K562 (cell line): ENCODE data around the gene ZNF566. TPM values are rescaled to one million over a fixed set of nuclear protein-coding genes. Genes with fewer than 3 reads are reported as not detected.
A peak's percentile ranks its signal among the peaks of the same experiment; 100 is the strongest.

ENCODE experiments used
- ARID1B ChIP-seq: fragments of 450-650 bp; IDR thresholded peaks from 2 replicates; pipeline ENCODE4 v1.6.1; 2016; ENCODE audit warnings: antibody characterized with exemption, mild to moderate bottlenecking, inconsistent platforms
- ATF1 ChIP-seq, 2 experiments: fragments of 450-650 bp in 1 of 2; IDR thresholded peaks; 2 replicates each; pipeline ENCODE4 v1.6.1; 2016; ENCODE audit warnings: missing compliant biosample characterization in 1 of 2, missing genetic modification characterization in 1 of 2
- BCOR ChIP-seq: fragments of 450-650 bp; IDR thresholded peaks from 2 replicates; pipeline ENCODE4 v1.6.1; 2016
- CEBPG ChIP-seq, 3 experiments: fragments of 200-800 bp in 1 of 3; sonication (Bioruptor generic) in 1 of 3; sonication (generic) in 1 of 3; formaldehyde crosslinking in 1 of 3; IDR thresholded peaks in 2 of 3; conservative IDR thresholded peaks in 1 of 3; 2 replicates each; pipeline versions ENCODE4 v1.6.1 to v1.8.0; 2016 to 2022; ENCODE audit warnings: missing compliant biosample characterization in 2 of 3, missing genetic modification characterization in 2 of 3, mild to moderate bottlenecking in 1 of 3, missing genetic modification reagents in 1 of 3
- E2F4 ChIP-seq: sonication (generic); formaldehyde crosslinking; IDR thresholded peaks from 2 replicates; pipeline ENCODE4 v1.8.0; 2022; ENCODE audit warnings: mild to moderate bottlenecking, low read depth, missing genetic modification reagents
- EGR1 ChIP-seq: fragments of 450-650 bp; conservative IDR thresholded peaks from 2 replicates; pipeline ENCODE4 v1.6.1; 2017; ENCODE audit warnings: mild to moderate bottlenecking
- EHMT2 ChIP-seq: fragments of 450-650 bp; IDR thresholded peaks from 2 replicates; pipeline ENCODE4 v1.6.1; 2018; ENCODE audit warnings: antibody characterized with exemption
- ELF4 ChIP-seq: fragments of 450-650 bp; formaldehyde crosslinking; IDR thresholded peaks from 2 replicates; pipeline ENCODE4 v1.4.0; 2022; ENCODE audit warnings: missing genetic modification characterization
- FOXK2 ChIP-seq, 2 experiments: fragments of 450-650 bp; IDR thresholded peaks in 1 of 2; conservative IDR thresholded peaks in 1 of 2; 2 replicates each; pipeline ENCODE4 v1.6.1; 2016; ENCODE audit warnings: low read depth in 2 of 2, mild to moderate bottlenecking in 1 of 2
- GABPB1 ChIP-seq: sonication (generic); formaldehyde crosslinking; IDR thresholded peaks from 2 replicates; pipeline ENCODE4 v1.8.0; 2022; ENCODE audit warnings: mild to moderate bottlenecking, missing genetic modification reagents
- JUNB ChIP-seq: fragments of 450-650 bp; formaldehyde crosslinking; conservative IDR thresholded peaks from 2 replicates; pipeline ENCODE4 v1.4.0; 2020; ENCODE audit warnings: mild to moderate bottlenecking
- KDM1A ChIP-seq, 2 experiments: fragments of 450-650 bp; IDR thresholded peaks; 2 replicates each; pipeline ENCODE4 v1.6.1; 2016; ENCODE audit warnings: mild to moderate bottlenecking in 2 of 2
- MAFG ChIP-seq: fragments of 450-650 bp; conservative IDR thresholded peaks from 2 replicates; pipeline ENCODE4 v1.6.1; 2016; ENCODE audit warnings: missing genetic modification characterization, missing compliant biosample characterization
- NBN ChIP-seq: fragments of 450-650 bp; IDR thresholded peaks from 2 replicates; pipeline ENCODE4 v1.6.1; 2016; ENCODE audit warnings: low read depth, mild to moderate bottlenecking
- PML ChIP-seq: IDR thresholded peaks from 2 replicates; pipeline ENCODE4 v1.6.1; 2012; ENCODE audit warnings: low read length, inconsistent platforms
- SMARCA4 ChIP-seq: fragments of 450-650 bp; IDR thresholded peaks from 2 replicates; pipeline ENCODE4 v1.6.1; 2016
- SMARCA5 ChIP-seq: fragments of 450-650 bp; IDR thresholded peaks from 2 replicates; pipeline ENCODE4 v1.6.1; 2016
- SMARCE1 ChIP-seq: fragments of 450-650 bp; IDR thresholded peaks from 2 replicates; pipeline ENCODE4 v1.7.1; 2016; ENCODE audit warnings: mild to moderate bottlenecking
- TCF7 ChIP-seq: sonication (generic); IDR thresholded peaks from 2 replicates; pipeline ENCODE4 v1.6.1; 2016; ENCODE audit warnings: antibody characterized with exemption, borderline replicate concordance
- TCF7L2 ChIP-seq: fragments of 150-350 bp; IDR thresholded peaks from 2 replicates; pipeline ENCODE4 v1.6.1; 2016; ENCODE audit warnings: low read depth, mild to moderate bottlenecking, low read length, moderate library complexity
- THRB ChIP-seq: fragments of 450-650 bp; formaldehyde crosslinking; conservative IDR thresholded peaks from 2 replicates; pipeline ENCODE4 v1.4.0; 2022; ENCODE audit warnings: mild to moderate bottlenecking, missing genetic modification characterization
- TSC22D4 ChIP-seq: fragments of 450-650 bp; IDR thresholded peaks from 2 replicates; pipeline ENCODE4 v1.6.1; 2016; ENCODE audit warnings: missing genetic modification characterization, missing biosample characterization, control low read depth
- ZNF263 ChIP-seq: sonication (generic); formaldehyde crosslinking; IDR thresholded peaks from 2 replicates; pipeline ENCODE4 v1.8.0; 2022; ENCODE audit warnings: mild to moderate bottlenecking, missing genetic modification reagents, borderline replicate concordance
- ZNF586 ChIP-seq: fragments of 450-650 bp; formaldehyde crosslinking; conservative IDR thresholded peaks from 2 replicates; pipeline ENCODE4 v1.4.0; 2020; ENCODE audit warnings: mild to moderate bottlenecking, moderate library complexity
- ZNF764 ChIP-seq: fragments of 250-450 bp; sonication (Bioruptor Pico); IDR thresholded peaks from 2 replicates; pipeline ENCODE4 v1.4.0; 2020; ENCODE audit warnings: low read depth, mild to moderate bottlenecking, moderate library complexity
- ZSCAN29 ChIP-seq: fragments of 450-650 bp; IDR thresholded peaks from 2 replicates; pipeline ENCODE4 v1.6.1; 2017
- polyA plus RNA-seq, 8 experiments: library from polyadenylated mRNA; depleted of rRNA in 4 of 8; stranded (reverse) in 5 of 8; unstranded in 3 of 8; fragments of >200 nt; fragmentation: Nextera tagmentation in 2 of 8; fragmentation: Illumina TruSeq in 1 of 8; extraction: Ambion mirVana in 2 of 8; extraction: Trizol in 1 of 8; gene quantifications; 2 replicates each; pipeline versions ENCODE4 v1.2.1 to v1.2.3, GENCODE V29; 2011 to 2014; ENCODE audit warnings: inconsistent platforms in 1 of 8, missing spikeins in 1 of 8
- total RNA-seq, 7 experiments: library from RNA; depleted of rRNA in 6 of 7; stranded (reverse); fragments of >200 nt in 6 of 7; fragmentation: Illumina TruSeq in 2 of 7; extraction: Trizol in 2 of 7; gene quantifications; 2 replicates each; pipeline versions ENCODE4 v1.2.1 to v1.2.3, GENCODE V29; 2011 to 2021; ENCODE audit warnings: low replicate concordance in 1 of 7
- TF ChIP-seq, protein P1 (sequence below): fragments of 250-450 bp; sonication (Bioruptor Pico); IDR thresholded peaks from 2 replicates; pipeline ENCODE4 v1.8.0; 2021; ENCODE audit warnings: moderate library complexity, mild to moderate bottlenecking, inconsistent platforms

Gene ZNF566
- total and polyA plus RNA-seq, 9 of the 15 experiments (the other 6 are each of a cell fraction or from before 2014, with no cell fraction given) = 5.5 to 11.4 (median 9.7) TPM

DNA sequence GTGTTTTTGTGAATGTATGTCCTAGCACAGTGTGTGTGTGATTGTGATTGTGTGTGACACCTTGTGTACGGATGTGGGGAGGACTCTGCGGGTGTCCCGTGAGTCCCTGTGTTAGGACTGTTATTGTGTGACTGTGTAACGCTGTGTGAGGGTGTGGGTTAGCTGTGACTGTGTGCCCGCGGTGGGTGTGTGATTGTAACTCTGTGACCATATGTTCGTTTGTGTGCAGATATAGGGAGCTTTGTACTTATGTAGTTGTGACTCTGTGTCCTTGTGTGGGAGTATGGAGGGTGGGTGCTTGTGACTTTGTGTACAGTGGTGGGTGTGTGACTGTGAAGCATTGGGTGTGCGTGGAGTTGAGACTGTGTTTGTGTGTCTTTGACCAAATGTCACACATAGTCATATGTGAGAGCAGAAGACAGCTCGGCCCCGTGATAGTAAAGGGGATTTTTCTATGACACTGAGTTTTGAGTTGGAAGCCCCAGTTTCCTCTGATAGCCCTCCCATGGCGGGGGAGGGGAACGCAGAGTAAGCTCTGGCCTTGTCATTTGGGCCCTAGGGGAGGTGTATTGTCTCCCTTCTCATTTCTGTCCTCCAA is 39.7 kb upstream of the ZNF566 start (continued):
- TF ChIP-seq ZNF586 (CRISPR knock-in tag) (no peak), ELF4 (CRISPR knock-in tag) (peak; percentile 75; the same call in 1 of the 2 replicates), CEBPG (CRISPR knock-in tag; IDR thresholded peaks at IDR 0.05) (no peak), CEBPG (tag; conservative IDR thresholded peaks at IDR 0.05 in 1 of 2, IDR thresholded peaks at IDR 0.05 in 1 of 2) (peak in 1 of 2 experiments; percentile 54; a peak in 1 of 4 replicates), FOXK2 (conservative IDR thresholded peaks at IDR 0.05 in 1 of 2, IDR thresholded peaks at IDR 0.05 in 1 of 2; ENCODE audit: low read depth in 2 of 2) (peak; percentile 38 to 76; a peak in 1 of 4 replicates), KDM1A (IDR thresholded peaks at IDR 0.05) (no peak), TCF7L2 (no peak), SMARCE1 (0 out of 2 replicates have a peak, but pooled peaks have one; percentile 40), ZNF764 (CRISPR knock-in tag) (no peak), THRB (CRISPR knock-in tag) (0 out of 2 replicates have a peak, but pooled peaks have one; percentile 40), ZNF263 (peak; percentile 30; the same call in 1 of the 2 replicates), NBN (peak; percentile 12; the same call in 1 of the 2 replicates), MAFG (tag) (no peak), SMARCA5 (peak; percentile 85), PML (no peak), SMARCA4 (peak; percentile 49; the same call in 1 of the 2 replicates), EHMT2 (0 out of 2 replicates have a peak, but pooled peaks have one; percentile 10), TSC22D4 (peak; percentile 44; the same call in 1 of the 2 replicates), ZSCAN29 (no peak), ARID1B (peak; percentile 38; the same call in 1 of the 2 replicates), GABPB1 (CRISPR knock-in tag) (peak; percentile 1; the same call in 1 of the 2 replicates), BCOR (peak; percentile 29; the same call in 1 of the 2 replicates), TCF7 (no peak), E2F4 (0 out of 2 replicates have a peak, but pooled peaks have one; percentile 38), JUNB (0 out of 2 replicates have a peak, but pooled peaks have one; percentile 15), ATF1 (CRISPR knock-in tag; IDR thresholded peaks at IDR 0.05) (no peak), ATF1 (tag; IDR thresholded peaks at IDR 0.05) (no peak), EGR1 (peak; percentile 52; the same call in 1 of the 2 replicates)
- TF ChIP-seq, protein P1, sequence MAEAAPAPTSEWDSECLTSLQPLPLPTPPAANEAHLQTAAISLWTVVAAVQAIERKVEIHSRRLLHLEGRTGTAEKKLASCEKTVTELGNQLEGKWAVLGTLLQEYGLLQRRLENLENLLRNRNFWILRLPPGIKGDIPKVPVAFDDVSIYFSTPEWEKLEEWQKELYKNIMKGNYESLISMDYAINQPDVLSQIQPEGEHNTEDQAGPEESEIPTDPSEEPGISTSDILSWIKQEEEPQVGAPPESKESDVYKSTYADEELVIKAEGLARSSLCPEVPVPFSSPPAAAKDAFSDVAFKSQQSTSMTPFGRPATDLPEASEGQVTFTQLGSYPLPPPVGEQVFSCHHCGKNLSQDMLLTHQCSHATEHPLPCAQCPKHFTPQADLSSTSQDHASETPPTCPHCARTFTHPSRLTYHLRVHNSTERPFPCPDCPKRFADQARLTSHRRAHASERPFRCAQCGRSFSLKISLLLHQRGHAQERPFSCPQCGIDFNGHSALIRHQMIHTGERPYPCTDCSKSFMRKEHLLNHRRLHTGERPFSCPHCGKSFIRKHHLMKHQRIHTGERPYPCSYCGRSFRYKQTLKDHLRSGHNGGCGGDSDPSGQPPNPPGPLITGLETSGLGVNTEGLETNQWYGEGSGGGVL = no peak
